Hepatocyte (in vitro differentiated cells): ENCODE results near the gene SYVN1. TPM values are rescaled to one million over a fixed set of nuclear protein-coding genes. Genes with fewer than 3 reads are reported as not detected.

Source experiments
- DNase-seq: peaks from one replicate; pipeline ENCODE4 v3.0.0-alpha.2; 2016; ENCODE audit warnings: low spot score
- H2AFZ ChIP-seq: fragments of 200-600 bp; sonication (generic); 2 replicates; pipeline ENCODE4 v1.6.0; 2016; ENCODE audit warnings: antibody characterized with exemption, mild to moderate bottlenecking
- H3K27ac ChIP-seq: fragments of 200-600 bp; sonication (generic); 2 replicates; pipeline ENCODE4 v1.5.1; 2016; ENCODE audit warnings: mild to moderate bottlenecking
- H3K27me3 ChIP-seq: fragments of 200-600 bp; sonication (generic); 2 replicates; pipeline ENCODE4 v1.6.1; 2016
- H3K36me3 ChIP-seq: fragments of 200-600 bp; sonication (generic); replicated peaks from 2 replicates; pipeline ENCODE4 v1.5.1; 2016; ENCODE audit warnings: low read depth; ENCODE audit not compliant: insufficient read depth
- H3K4me1 ChIP-seq: fragments of 200-600 bp; sonication (generic); 2 replicates; pipeline ENCODE4 v1.5.1; 2016; ENCODE audit warnings: mild to moderate bottlenecking, moderate library complexity; ENCODE audit not compliant: insufficient read depth
- H3K4me2 ChIP-seq: fragments of 200-600 bp; sonication (generic); 2 replicates; pipeline ENCODE4 v1.6.0; 2016
- H3K4me3 ChIP-seq: fragments of 200-600 bp; sonication (generic); 2 replicates; pipeline ENCODE4 v1.5.1; 2016; ENCODE audit warnings: mild to moderate bottlenecking
- H3K79me2 ChIP-seq: fragments of 200-600 bp; sonication (generic); 2 replicates; pipeline ENCODE4 v1.6.0; 2017; ENCODE audit warnings: mild to moderate bottlenecking
- H3K9me2 ChIP-seq: fragments of 200-600 bp; sonication (generic); replicated peaks from 2 replicates; pipeline ENCODE4 v1.6.0; 2017; ENCODE audit warnings: mild to moderate bottlenecking; ENCODE audit not compliant: insufficient read depth
- H3K9me3 ChIP-seq: fragments of 200-600 bp; sonication (generic); 2 replicates; pipeline ENCODE4 v1.5.1; 2016; ENCODE audit warnings: low read depth, mild to moderate bottlenecking
- H4K20me1 ChIP-seq: fragments of 200-600 bp; sonication (generic); 2 replicates; pipeline ENCODE4 v1.6.0; 2016; ENCODE audit warnings: mild to moderate bottlenecking; ENCODE audit not compliant: insufficient read depth, poor library complexity, severe bottlenecking
- EZH2 ChIP-seq: fragments of 200-600 bp; sonication (generic); IDR thresholded peaks from 2 replicates; pipeline ENCODE4 v1.6.1; 2016; ENCODE audit warnings: antibody characterized with exemption, mild to moderate bottlenecking, borderline replicate concordance
- EZH2phosphoT487 ChIP-seq: fragments of 200-600 bp; sonication (generic); IDR thresholded peaks from one replicate; pipeline ENCODE4 v1.6.1; 2018; ENCODE audit warnings: antibody characterized with exemption, mild to moderate bottlenecking, low read depth, moderate library complexity; ENCODE audit not compliant: unreplicated experiment, severe bottlenecking
- WGBS: methylation state at CpG from one replicate; pipeline ENCODE4 v1.1.6; 2016; ENCODE audit warnings: low lambda C conversion rate; ENCODE audit errors: missing lambda C conversion rate; 5-methylcytosine and 5-hydroxymethylcytosine counted together
- polyA plus RNA-seq: library from polyadenylated mRNA; unstranded; fragments of >200 nt; fragmentation: Nextera tagmentation; extraction: Ambion mirVana; gene quantifications from 2 replicates; pipeline ENCODE4 v1.2.1, GENCODE V29; 2016
- total RNA-seq: library from RNA; depleted of rRNA; stranded (reverse); fragments of >200 nt; gene quantifications from 2 replicates; pipeline ENCODE4 v1.2.3, GENCODE V29; 2014
- TF ChIP-seq, protein P1 (sequence below): fragments of 200-600 bp; sonication (generic); IDR thresholded peaks from 2 replicates; pipeline ENCODE4 v1.5.1; 2016; ENCODE audit warnings: antibody characterized with exemption, mild to moderate bottlenecking; ENCODE audit not compliant: poor library complexity

SYVN1 gene
- total and polyA plus RNA-seq, 2 experiments from 2014 or later, result 27.7 to 31.8 TPM

- Histone ChIP-seq H4K20me1 (no peaks in the 10 kb centered on the region), H3K9me3 (no peaks in the 10 kb centered on the region), H3K36me3 (no peaks in the 10 kb centered on the region), H3K4me3 (no peak overlapping the region), H2AFZ (no peak overlapping the region), H3K27me3 (no peaks in the 10 kb centered on the region), H3K9me2 (no peaks in the 10 kb centered on the region), H3K79me2 (peaks cover 27% of the 10 kb centered on the region), H3K4me2 (no peak overlapping the region), H3K27ac (no peak overlapping the region), H3K4me1 (peaks cover 9% of the 10 kb centered on the region)
- 96% methylated on average over 11 of the region's 11 CpGs for WGBS
- TF ChIP-seq EZH2 (no peak), EZH2phosphoT487 (no peak)
- TF ChIP-seq, protein P1, sequence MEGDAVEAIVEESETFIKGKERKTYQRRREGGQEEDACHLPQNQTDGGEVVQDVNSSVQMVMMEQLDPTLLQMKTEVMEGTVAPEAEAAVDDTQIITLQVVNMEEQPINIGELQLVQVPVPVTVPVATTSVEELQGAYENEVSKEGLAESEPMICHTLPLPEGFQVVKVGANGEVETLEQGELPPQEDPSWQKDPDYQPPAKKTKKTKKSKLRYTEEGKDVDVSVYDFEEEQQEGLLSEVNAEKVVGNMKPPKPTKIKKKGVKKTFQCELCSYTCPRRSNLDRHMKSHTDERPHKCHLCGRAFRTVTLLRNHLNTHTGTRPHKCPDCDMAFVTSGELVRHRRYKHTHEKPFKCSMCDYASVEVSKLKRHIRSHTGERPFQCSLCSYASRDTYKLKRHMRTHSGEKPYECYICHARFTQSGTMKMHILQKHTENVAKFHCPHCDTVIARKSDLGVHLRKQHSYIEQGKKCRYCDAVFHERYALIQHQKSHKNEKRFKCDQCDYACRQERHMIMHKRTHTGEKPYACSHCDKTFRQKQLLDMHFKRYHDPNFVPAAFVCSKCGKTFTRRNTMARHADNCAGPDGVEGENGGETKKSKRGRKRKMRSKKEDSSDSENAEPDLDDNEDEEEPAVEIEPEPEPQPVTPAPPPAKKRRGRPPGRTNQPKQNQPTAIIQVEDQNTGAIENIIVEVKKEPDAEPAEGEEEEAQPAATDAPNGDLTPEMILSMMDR, result no peak
- no peak for DNase-seq
These were observed 47.1 kb downstream of the SYVN1 start for GRCh38 chr11:65087216-65087615.

- H3K27me3 ChIP-seq, result no peaks in the 10 kb centered on the region
- H3K4me1 ChIP-seq, result peaks cover 9% of the 10 kb centered on the region
- H3K9me2 ChIP-seq, result no peaks in the 10 kb centered on the region
- no peak overlapping the region for H3K27ac ChIP-seq
- 100% methylated on average over 7 of the region's 9 CpGs for WGBS
- TF ChIP-seq, protein P1, result no peak
- TF ChIP-seq EZH2phosphoT487 (no peak), EZH2 (no peak)
- no peak overlapping the region for H3K4me2 ChIP-seq
- no peaks in the 10 kb centered on the region for H4K20me1 ChIP-seq
- no peak overlapping the region for H3K4me3 ChIP-seq
- no peaks in the 10 kb centered on the region for H3K9me3 ChIP-seq
- no peak for DNase-seq
- peaks cover 31% of the 10 kb centered on the region for H3K79me2 ChIP-seq
- no peaks in the 10 kb centered on the region for H3K36me3 ChIP-seq
- H2AFZ ChIP-seq, result no peak overlapping the region
These were observed 47.5 kb downstream of the SYVN1 start for GRCh38 chr11:65086809-65087208.

GRCh38 chr11:65085446-65085845 lies 48.9 kb downstream of the SYVN1 start:
- Histone ChIP-seq H3K4me1 (peaks cover 9% of the 10 kb centered on the region), H3K4me2 (peak overlapping the region; percentile 95), H2AFZ (no peak overlapping the region), H3K27ac (no peak overlapping the region), H4K20me1 (no peaks in the 10 kb centered on the region), H3K36me3 (no peaks in the 10 kb centered on the region), H3K79me2 (peaks cover 32% of the 10 kb centered on the region), H3K9me2 (no peaks in the 10 kb centered on the region), H3K4me3 (no peak overlapping the region), H3K27me3 (no peaks in the 10 kb centered on the region), H3K9me3 (no peaks in the 10 kb centered on the region)
- TF ChIP-seq, protein P1, result no peak
- no peak for TF ChIP-seq EZH2
- TF ChIP-seq EZH2phosphoT487, result no peak
- 97% methylated on average over 4 of the region's 4 CpGs for WGBS
- no peak for DNase-seq
